H1 (cell line): Measurements from ENCODE around the gene CCDC180. TPM values are rescaled to one million over a fixed set of nuclear protein-coding genes. Genes with fewer than 3 reads are reported as not detected.

Experiments
- EP300 ChIP-seq, 2 experiments: IDR thresholded peaks; 1 replicate in 1 of 2; 2 replicates in 1 of 2; pipeline ENCODE4 v1.6.1; 2011 to 2012; ENCODE audit warnings: low read depth in 2 of 2, low read length in 2 of 2, mild to moderate bottlenecking in 2 of 2, borderline replicate concordance in 1 of 2, inconsistent platforms in 1 of 2, moderate library complexity in 1 of 2
- JUN ChIP-seq: IDR thresholded peaks from 2 replicates; pipeline ENCODE4 v1.6.1; 2011; ENCODE audit warnings: low read depth, mild to moderate bottlenecking, improper control_type of control experiment, low read length
- KDM5A ChIP-seq: fragments of 200-600 bp; IDR thresholded peaks from 2 replicates; pipeline ENCODE4 v1.7.1; 2012; ENCODE audit warnings: mild to moderate bottlenecking, low read length, inconsistent platforms, mixed read lengths
- MAFK ChIP-seq: IDR thresholded peaks from 2 replicates; pipeline ENCODE4 v1.6.1; 2012; ENCODE audit warnings: low read depth, mild to moderate bottlenecking, improper control_type of control experiment, low read length
- RNF2 ChIP-seq: fragments of 200-900, 300-1000 bp; sonication (generic); IDR thresholded peaks from 2 replicates; pipeline ENCODE4 v1.7.1; 2016; ENCODE audit warnings: borderline replicate concordance, low read depth, mild to moderate bottlenecking, antibody characterized with exemption, low read length; ENCODE audit not compliant: poor library complexity, severe bottlenecking; ENCODE audit errors: missing control alignments
- TAF7 ChIP-seq: optimal IDR thresholded peaks from 2 replicates; pipeline ENCODE3; 2011; ENCODE audit warnings: low read depth, mild to moderate bottlenecking, inconsistent platforms, low read length, moderate library complexity, borderline replicate concordance
- polyA plus RNA-seq, 7 experiments: library from polyadenylated mRNA; depleted of rRNA in 3 of 7; stranded (reverse) in 5 of 7; unstranded in 2 of 7; fragments of >200 nt in 5 of 7; fragments of 200-250 nt in 2 of 7; gene quantifications; 1 replicate in 5 of 7; 2 replicates in 1 of 7; 4 replicates in 1 of 7; pipeline versions ENCODE4 v1.2.1 to v1.2.3, GENCODE V29; 2011 to 2013; ENCODE audit warnings: missing spikeins in 2 of 7, mixed read lengths in 2 of 7
- total RNA-seq: library from RNA; stranded (reverse); fragmentation: NEBNext Ultra II Directional; extraction: Animal tissue kit (Norgen Biotek cat#: 25700); gene quantifications from 2 replicates; pipeline ENCODE4 v1.2.1, GENCODE V29; 2021

Gene CCDC180
- total and polyA plus RNA-seq, 2 of the 8 experiments (the other 6 are each of a cell fraction or from before 2014, with no cell fraction given): 2.6 to 8.2 TPM

DNA sequence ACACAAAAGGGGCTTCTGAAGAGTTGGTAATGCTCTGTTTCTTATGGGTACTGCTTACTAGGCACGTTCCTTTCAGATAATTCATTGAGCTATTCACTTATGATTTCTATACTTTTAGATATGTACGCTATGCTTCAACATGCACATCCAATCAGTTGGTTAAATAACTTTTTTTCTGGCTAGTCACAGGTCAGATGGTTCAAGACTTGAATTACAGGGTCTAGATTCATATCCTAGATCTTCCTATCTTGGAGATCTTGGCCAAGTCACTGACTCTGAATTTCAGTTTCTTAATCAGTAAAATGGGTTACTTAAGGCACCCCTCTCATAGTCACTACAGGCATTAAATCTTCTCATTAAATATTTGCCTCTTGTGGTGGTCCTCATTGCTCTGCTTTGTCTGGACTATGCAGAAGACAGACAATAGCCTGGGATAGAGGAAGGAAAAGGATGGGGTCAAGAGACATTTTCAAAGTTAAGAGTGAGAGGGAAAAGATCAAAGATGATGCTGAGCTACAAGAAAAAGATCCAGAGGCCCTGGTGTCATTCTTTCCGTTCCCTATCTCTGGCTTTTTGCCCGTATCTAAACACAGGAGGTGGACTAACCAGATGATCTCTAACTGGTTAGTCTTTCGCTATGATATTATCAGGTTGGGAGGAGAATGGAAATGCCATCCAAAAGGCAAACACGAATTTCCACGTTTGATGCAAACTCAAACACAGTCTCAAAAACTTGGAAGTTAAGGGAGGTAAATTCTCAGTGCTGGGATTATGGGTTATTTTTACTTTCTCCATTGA lies 1.8 kb upstream of the CCDC180 start (continued):
- TF ChIP-seq EP300 (IDR thresholded peaks at IDR 0.05; ENCODE audit: borderline replicate concordance in 1 of 2, low read depth in 2 of 2, low read length in 2 of 2): no peak
- TF ChIP-seq RNF2: no peak
- no peak for TF ChIP-seq JUN
- no peak for TF ChIP-seq MAFK
- TF ChIP-seq TAF7: no peak
- TF ChIP-seq KDM5A: no peak
